ENCODE data around the gene TEX12.

- TF ChIP-seq CTCF (IDR thresholded peaks at IDR 0.05; ENCODE audit: low read depth, low read length, poor library complexity, severe bottlenecking): no peak
- TF ChIP-seq EZH2phosphoT487 (IDR thresholded peaks at IDR 0.05; ENCODE audit: borderline replicate concordance, low read length): no peak
Observed at GRCh38 chr11:112177589-112177988, 10.4 kb downstream of the TEX12 start.

Data from DOHH2 (cell line).